Mammary epithelial cell (primary cell): ENCODE data around the gene MED22.

Experiments
- CTCF ChIP-seq, 2 donors: IDR thresholded peaks in 1 of 2; conservative IDR thresholded peaks in 1 of 2; 2 replicates each; pipeline ENCODE4 v1.5.1; 2011 to 2012; ENCODE audit warnings: inconsistent platforms in 2 of 2, low read length in 2 of 2, mild to moderate bottlenecking in 2 of 2, control low read depth in 1 of 2, low read depth in 1 of 2; ENCODE audit not compliant: insufficient read depth in 1 of 2; ENCODE audit errors: extremely low read depth in 1 of 2
- EZH2 ChIP-seq: IDR thresholded peaks from 2 replicates; pipeline ENCODE4 v1.6.1; 2012; ENCODE audit warnings: low read length, inconsistent platforms, borderline replicate concordance

- no peak for TF ChIP-seq CTCF (conservative IDR thresholded peaks at IDR 0.05 in 1 of 2, IDR thresholded peaks at IDR 0.05 in 1 of 2; ENCODE audit: extremely low read depth in 1 of 2, insufficient read depth in 1 of 2, low read depth in 1 of 2, low read length in 2 of 2)
- TF ChIP-seq EZH2, result no peak
Measured at GRCh38 chr9:133304158-133304470, 43.8 kb downstream of the MED22 start.
